ENCODE measurements around the gene OR2H1. TPM values are rescaled to one million over a fixed set of nuclear protein-coding genes. Genes with fewer than 3 reads are reported as not detected.

The OR2H1 gene
- polyA plus RNA-seq, 1 donor (not counting 4 experiments of a cell fraction or from before 2014, with no cell fraction given), result not detected

GRCh38 chr6:29466241-29466640 is 9.3 kb downstream of the OR2H1 start:
- Histone ChIP-seq H3K27me3 (ENCODE audit: control insufficient read depth, extremely low read depth, insufficient read depth, low read length) (no peaks in the 10 kb centered on the region), H3K9ac (ENCODE audit: control insufficient read depth, extremely low read depth, insufficient read depth, low read length) (no peak overlapping the region), H3K9me3 (ENCODE audit: control insufficient read depth, low read depth, low read length) (no peaks in the 10 kb centered on the region), H3K27ac (ENCODE audit: control insufficient read depth, insufficient read depth, low read length) (no peak overlapping the region), H3K9me1 (ENCODE audit: control insufficient read depth, extremely low read depth, insufficient read depth, low read length) (no peaks in the 10 kb centered on the region), H2AFZ (ENCODE audit: control insufficient read depth, low read length) (no peak overlapping the region), H3K4me2 (ENCODE audit: control insufficient read depth, extremely low read depth, insufficient read depth, low read depth, low read length) (no peak overlapping the region), H3K4me1 (ENCODE audit: control insufficient read depth, extremely low read depth, insufficient read depth, low read length) (peaks cover 4% of the 10 kb centered on the region), H3K36me3 (ENCODE audit: control insufficient read depth in 2 of 2, extremely low read depth in 1 of 2, insufficient read depth in 2 of 2, low read length in 2 of 2) (no peaks in the 10 kb centered on the region), H3K4me3 (ENCODE audit: control insufficient read depth in 2 of 3, extremely low read depth in 1 of 3, insufficient read depth in 2 of 3, low read depth in 1 of 3, low read length in 3 of 3) (no peak overlapping the region), H4K20me1 (ENCODE audit: control insufficient read depth, extremely low read depth, insufficient read depth, low read length) (no peaks in the 10 kb centered on the region), H3K79me2 (ENCODE audit: control insufficient read depth, insufficient read depth, low read length) (no peaks in the 10 kb centered on the region)
- dilution Hi-C loops (cut with MboI; ENCODE audit: extremely low pct_ligation_motif_present, low sequenced_read_pairs), result no loop called here
- TF ChIP-seq CTCF (optimal IDR thresholded peaks at IDR 0.05 in 1 of 3, IDR thresholded peaks at IDR 0.05 in 1 of 3, conservative IDR thresholded peaks at IDR 0.05 in 1 of 3; ENCODE audit: extremely low read depth in 1 of 3, insufficient read depth in 2 of 3, low read length in 3 of 3) (no peak), EZH2 (IDR thresholded peaks at IDR 0.05; ENCODE audit: low read length) (no peak)
- no peak for FAIRE-seq
- no peak for DNase-seq (ENCODE audit: low read depth, low spot score)

GRCh38 chr6:29474996-29475395 is 18.0 kb downstream of the OR2H1 start:
- Histone ChIP-seq H3K9me1 (ENCODE audit: control insufficient read depth, extremely low read depth, insufficient read depth, low read length) (no peaks in the 10 kb centered on the region), H2AFZ (ENCODE audit: control insufficient read depth, low read length) (no peak overlapping the region), H4K20me1 (ENCODE audit: control insufficient read depth, extremely low read depth, insufficient read depth, low read length) (no peaks in the 10 kb centered on the region), H3K27ac (ENCODE audit: control insufficient read depth, insufficient read depth, low read length) (no peak overlapping the region), H3K9ac (ENCODE audit: control insufficient read depth, extremely low read depth, insufficient read depth, low read length) (no peak overlapping the region), H3K79me2 (ENCODE audit: control insufficient read depth, insufficient read depth, low read length) (no peaks in the 10 kb centered on the region), H3K9me3 (ENCODE audit: control insufficient read depth, low read depth, low read length) (no peaks in the 10 kb centered on the region), H3K4me1 (ENCODE audit: control insufficient read depth, extremely low read depth, insufficient read depth, low read length) (no peaks in the 10 kb centered on the region), H3K36me3 (ENCODE audit: control insufficient read depth in 2 of 2, extremely low read depth in 1 of 2, insufficient read depth in 2 of 2, low read length in 2 of 2) (no peaks in the 10 kb centered on the region), H3K4me2 (ENCODE audit: control insufficient read depth, extremely low read depth, insufficient read depth, low read depth, low read length) (no peak overlapping the region), H3K27me3 (ENCODE audit: control insufficient read depth, extremely low read depth, insufficient read depth, low read length) (no peaks in the 10 kb centered on the region), H3K4me3 (ENCODE audit: control insufficient read depth in 2 of 3, extremely low read depth in 1 of 3, insufficient read depth in 2 of 3, low read depth in 1 of 3, low read length in 3 of 3) (no peak overlapping the region)
- FAIRE-seq (no peak), DNase-seq (ENCODE audit: low read depth, low spot score) (no peak)
- dilution Hi-C loops (cut with MboI; ENCODE audit: extremely low pct_ligation_motif_present, low sequenced_read_pairs), result no loop called here
- TF ChIP-seq EZH2 (IDR thresholded peaks at IDR 0.05; ENCODE audit: low read length) (no peak), CTCF (optimal IDR thresholded peaks at IDR 0.05 in 1 of 3, IDR thresholded peaks at IDR 0.05 in 1 of 3, conservative IDR thresholded peaks at IDR 0.05 in 1 of 3; ENCODE audit: extremely low read depth in 1 of 3, insufficient read depth in 2 of 3, low read length in 3 of 3) (no peak)

All from keratinocyte (primary cell).